HEK293 (cell line): ENCODE measurements around the gene C12orf56.

Source experiments
- ATF2 ChIP-seq: fragments of 450-650 bp; formaldehyde crosslinking; IDR thresholded peaks from 2 replicates; pipeline ENCODE4 v1.5.1; 2016; ENCODE audit warnings: missing biosample characterization, missing genetic modification characterization, low read depth
- ZBTB1 ChIP-seq: fragments of 450-650 bp; formaldehyde crosslinking; IDR thresholded peaks from 2 replicates; pipeline ENCODE4 v1.5.1; 2016; ENCODE audit warnings: missing biosample characterization, missing genetic modification characterization
- ZBTB21 ChIP-seq: fragments of 450-650 bp; formaldehyde crosslinking; IDR thresholded peaks from 2 replicates; pipeline ENCODE4 v1.5.1; 2017; ENCODE audit warnings: missing biosample characterization, missing genetic modification characterization
- ZBTB8A ChIP-seq: fragments of 450-650 bp; formaldehyde crosslinking; IDR thresholded peaks from 2 replicates; pipeline ENCODE4 v1.5.1; 2016; ENCODE audit warnings: missing biosample characterization, missing genetic modification characterization
- ZNF184 ChIP-seq: fragments of 450-650 bp; IDR thresholded peaks from 2 replicates; pipeline ENCODE4 v1.5.1; 2018; ENCODE audit warnings: missing biosample characterization, mild to moderate bottlenecking, missing genetic modification characterization
- ZNF341 ChIP-seq: fragments of 450-650 bp; formaldehyde crosslinking; IDR thresholded peaks from 2 replicates; pipeline ENCODE4; 2016; ENCODE audit warnings: low read depth, missing biosample characterization, missing genetic modification characterization
- ZNF416 ChIP-seq: fragments of 450-650 bp; formaldehyde crosslinking; IDR thresholded peaks from 2 replicates; pipeline ENCODE4 v1.5.1; 2016; ENCODE audit warnings: missing biosample characterization, missing genetic modification characterization
- ZNF548 ChIP-seq: fragments of 450-650 bp; formaldehyde crosslinking; IDR thresholded peaks from 2 replicates; pipeline ENCODE4 v1.5.1; 2016; ENCODE audit warnings: missing biosample characterization, missing genetic modification characterization
- ZNF558 ChIP-seq: fragments of 450-650 bp; formaldehyde crosslinking; IDR thresholded peaks from 2 replicates; pipeline ENCODE4 v1.5.1; 2016; ENCODE audit warnings: missing biosample characterization, missing genetic modification characterization
- ZNF830 ChIP-seq: fragments of 450-650 bp; IDR thresholded peaks from 2 replicates; pipeline ENCODE4 v1.5.0; 2018; ENCODE audit warnings: missing biosample characterization, missing genetic modification characterization, low read depth, mild to moderate bottlenecking, moderate library complexity
- TF ChIP-seq, protein P1 (sequence below): fragments of 450-650 bp; formaldehyde crosslinking; IDR thresholded peaks from 2 replicates; pipeline ENCODE4 v1.5.1; 2016; ENCODE audit warnings: missing biosample characterization, missing genetic modification characterization
- TF ChIP-seq, protein P2 (sequence below): fragments of 450-650 bp; formaldehyde crosslinking; IDR thresholded peaks from 2 replicates; pipeline ENCODE4 v1.5.1; 2016; ENCODE audit warnings: missing biosample characterization, missing genetic modification characterization, low read depth

- TF ChIP-seq, protein P1, sequence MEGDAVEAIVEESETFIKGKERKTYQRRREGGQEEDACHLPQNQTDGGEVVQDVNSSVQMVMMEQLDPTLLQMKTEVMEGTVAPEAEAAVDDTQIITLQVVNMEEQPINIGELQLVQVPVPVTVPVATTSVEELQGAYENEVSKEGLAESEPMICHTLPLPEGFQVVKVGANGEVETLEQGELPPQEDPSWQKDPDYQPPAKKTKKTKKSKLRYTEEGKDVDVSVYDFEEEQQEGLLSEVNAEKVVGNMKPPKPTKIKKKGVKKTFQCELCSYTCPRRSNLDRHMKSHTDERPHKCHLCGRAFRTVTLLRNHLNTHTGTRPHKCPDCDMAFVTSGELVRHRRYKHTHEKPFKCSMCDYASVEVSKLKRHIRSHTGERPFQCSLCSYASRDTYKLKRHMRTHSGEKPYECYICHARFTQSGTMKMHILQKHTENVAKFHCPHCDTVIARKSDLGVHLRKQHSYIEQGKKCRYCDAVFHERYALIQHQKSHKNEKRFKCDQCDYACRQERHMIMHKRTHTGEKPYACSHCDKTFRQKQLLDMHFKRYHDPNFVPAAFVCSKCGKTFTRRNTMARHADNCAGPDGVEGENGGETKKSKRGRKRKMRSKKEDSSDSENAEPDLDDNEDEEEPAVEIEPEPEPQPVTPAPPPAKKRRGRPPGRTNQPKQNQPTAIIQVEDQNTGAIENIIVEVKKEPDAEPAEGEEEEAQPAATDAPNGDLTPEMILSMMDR: no peak
- TF ChIP-seq ZBTB21 (tag by site-specific recombination): no peak
- no peak for TF ChIP-seq ZNF416 (tag by site-specific recombination)
- no peak for TF ChIP-seq ZNF548 (tag by site-specific recombination)
- no peak for TF ChIP-seq ZBTB1 (tag by site-specific recombination)
- TF ChIP-seq ZNF558 (tag by site-specific recombination): no peak
- TF ChIP-seq ATF2: no peak
- TF ChIP-seq ZBTB8A: no peak
- no peak for TF ChIP-seq ZNF830
- TF ChIP-seq ZNF341 (tag by site-specific recombination): no peak
- TF ChIP-seq ZNF184 (tag by site-specific recombination): no peak
- TF ChIP-seq, protein P2, sequence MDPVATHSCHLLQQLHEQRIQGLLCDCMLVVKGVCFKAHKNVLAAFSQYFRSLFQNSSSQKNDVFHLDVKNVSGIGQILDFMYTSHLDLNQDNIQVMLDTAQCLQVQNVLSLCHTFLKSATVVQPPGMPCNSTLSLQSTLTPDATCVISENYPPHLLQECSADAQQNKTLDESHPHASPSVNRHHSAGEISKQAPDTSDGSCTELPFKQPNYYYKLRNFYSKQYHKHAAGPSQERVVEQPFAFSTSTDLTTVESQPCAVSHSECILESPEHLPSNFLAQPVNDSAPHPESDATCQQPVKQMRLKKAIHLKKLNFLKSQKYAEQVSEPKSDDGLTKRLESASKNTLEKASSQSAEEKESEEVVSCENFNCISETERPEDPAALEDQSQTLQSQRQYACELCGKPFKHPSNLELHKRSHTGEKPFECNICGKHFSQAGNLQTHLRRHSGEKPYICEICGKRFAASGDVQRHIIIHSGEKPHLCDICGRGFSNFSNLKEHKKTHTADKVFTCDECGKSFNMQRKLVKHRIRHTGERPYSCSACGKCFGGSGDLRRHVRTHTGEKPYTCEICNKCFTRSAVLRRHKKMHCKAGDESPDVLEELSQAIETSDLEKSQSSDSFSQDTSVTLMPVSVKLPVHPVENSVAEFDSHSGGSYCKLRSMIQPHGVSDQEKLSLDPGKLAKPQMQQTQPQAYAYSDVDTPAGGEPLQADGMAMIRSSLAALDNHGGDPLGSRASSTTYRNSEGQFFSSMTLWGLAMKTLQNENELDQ: no peak
Observed at GRCh38 chr12:64323006-64323405, 67.6 kb downstream of the C12orf56 start.
